HG03378 (cell line): ENCODE results near the gene KCNK3.
"Not testable (repeated sequence)": the region's sequence is repeated elsewhere in the genome, so short reads cannot be mapped to it uniquely, and the experiment has no call there.

ENCODE experiments used
- ATAC-seq: cut with Tn5 transposase; IDR thresholded peaks from one replicate; pipeline ENCODE4 v1.9.1; 2021; ENCODE audit warnings: mild to moderate bottlenecking, moderate library complexity; ENCODE audit not compliant: unreplicated experiment

KCNK3 gene

GRCh38 chr2:26752656-26753055 lies 60.1 kb downstream of the KCNK3 start:
- ATAC-seq = no peak

DNA sequence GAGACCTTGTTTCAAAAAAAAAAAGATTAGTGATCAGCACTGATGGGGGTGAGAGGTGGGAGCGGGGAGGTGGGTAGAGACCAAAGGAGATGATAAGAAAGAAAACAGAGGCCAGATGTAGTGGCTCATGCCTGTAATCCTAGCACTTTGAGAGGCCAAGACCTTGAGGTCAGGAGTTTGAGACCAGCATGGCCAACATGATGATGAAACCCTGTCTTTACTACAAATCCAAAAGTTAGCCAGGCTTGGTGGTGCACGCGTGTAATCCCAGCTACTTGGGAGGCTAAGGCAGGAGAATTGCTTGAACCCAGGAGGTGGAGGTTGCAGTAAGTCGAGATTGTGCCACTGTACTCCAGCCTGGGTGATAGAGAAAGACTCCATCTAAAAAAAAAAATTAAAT lies 62.0 kb downstream of the KCNK3 start:
- no peak for ATAC-seq

DNA sequence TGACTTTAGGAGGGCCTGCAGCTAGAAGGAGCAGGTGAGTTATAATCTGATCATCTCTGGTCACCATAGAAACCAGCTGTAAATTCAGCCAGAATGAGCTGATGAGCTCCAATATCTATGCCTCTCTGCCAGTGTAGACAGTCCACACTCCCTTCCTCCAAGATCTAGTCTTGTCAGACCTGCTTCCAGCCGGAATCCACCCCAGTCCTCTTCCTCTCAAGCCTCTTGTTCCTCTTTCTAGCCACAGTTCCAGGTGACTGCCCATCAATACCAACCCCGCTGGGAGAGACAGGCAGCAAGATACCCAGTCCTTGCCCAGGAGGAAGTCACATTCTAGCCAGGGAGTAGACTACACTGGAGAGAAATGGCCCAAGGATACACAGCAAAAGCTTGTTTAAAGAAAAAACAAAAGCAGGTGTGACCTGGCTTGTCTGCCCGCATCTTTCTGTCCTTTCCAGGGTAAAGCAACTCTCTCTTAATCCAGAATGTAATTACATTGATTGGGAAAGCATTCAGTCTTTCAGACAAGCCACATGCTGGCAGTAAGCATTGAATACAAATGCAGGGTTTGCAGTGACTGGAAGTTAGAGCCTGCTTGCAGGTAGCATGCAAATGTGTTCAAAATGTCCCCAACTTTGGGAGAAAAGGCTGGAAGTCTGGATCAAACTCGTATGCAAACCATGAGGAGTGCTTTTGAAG lies 62.6 kb downstream of the KCNK3 start:
- no peak for ATAC-seq

- no peak for ATAC-seq
Measured at GRCh38 chr2:26756337-26756736, 63.8 kb downstream of the KCNK3 start.

GRCh38 chr2:26757873-26758789 lies 65.6 kb downstream of the KCNK3 start:
- ATAC-seq = peak; percentile 54

- ATAC-seq = no peak
Measured at GRCh38 chr2:26758790-26759321, 66.3 kb downstream of the KCNK3 start.

- no peak for ATAC-seq
Measured at GRCh38 chr2:26759845-26760244, 67.3 kb downstream of the KCNK3 start.

DNA sequence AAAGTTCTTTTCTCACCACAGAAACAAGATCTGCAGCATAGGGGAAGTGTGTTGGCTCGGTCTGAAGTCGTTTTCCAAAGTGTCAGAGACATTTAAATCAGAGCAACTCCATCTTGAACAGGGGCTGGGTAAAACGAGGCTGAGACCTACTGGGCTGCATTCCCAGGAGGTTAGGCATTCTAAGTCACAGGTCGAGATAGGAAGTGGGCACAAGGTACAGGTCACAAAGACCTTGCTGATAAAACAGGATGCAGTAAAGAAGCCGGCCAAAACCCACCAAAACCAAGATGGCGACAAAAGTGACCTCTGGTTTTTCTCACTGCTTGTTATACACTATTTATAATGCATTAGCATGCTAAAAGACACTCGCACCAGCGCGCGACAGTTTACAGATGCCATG lies 68.5 kb downstream of the KCNK3 start:
- not testable (repeated sequence) for ATAC-seq

- no peak for ATAC-seq
Measured at GRCh38 chr2:26763019-26763418, 70.5 kb downstream of the KCNK3 start.

DNA sequence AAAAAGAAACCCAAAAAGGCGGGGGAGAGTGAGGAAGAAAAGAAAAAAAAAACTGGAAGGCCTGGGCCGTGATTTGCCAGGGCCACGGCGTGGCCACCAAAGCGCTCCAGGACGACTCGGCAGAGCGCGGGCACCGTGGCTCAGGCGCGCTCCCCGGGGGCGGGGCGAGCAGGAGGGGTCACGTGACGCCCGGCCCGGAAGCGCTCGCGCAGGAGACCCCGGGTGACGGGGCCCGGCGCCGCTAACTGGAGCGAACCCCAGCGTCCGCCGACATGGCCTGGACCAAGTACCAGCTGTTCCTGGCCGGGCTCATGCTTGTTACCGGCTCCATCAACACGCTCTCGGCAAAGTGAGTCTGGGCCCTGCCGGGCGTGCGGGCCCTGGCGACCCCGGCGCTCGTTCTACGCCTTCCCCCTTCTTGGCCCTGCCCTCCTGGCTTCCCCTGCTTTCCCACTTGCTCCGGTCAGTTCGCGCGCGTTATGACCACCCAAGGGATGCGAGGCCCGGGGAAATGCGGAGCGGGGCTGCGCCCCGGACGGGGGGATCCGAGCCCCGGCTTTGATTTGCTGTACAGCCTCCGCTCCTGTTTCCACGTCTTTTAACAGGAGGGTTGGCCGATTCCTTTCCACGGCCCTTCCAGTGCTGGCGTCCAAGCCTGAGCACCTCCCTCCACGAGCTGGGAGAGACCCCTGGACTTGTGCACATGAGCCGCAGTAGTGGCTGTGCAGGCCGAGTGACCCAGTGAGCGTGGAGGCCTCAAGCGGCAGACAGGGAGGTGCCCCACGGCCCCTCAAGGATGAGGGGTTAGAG lies 71.8 kb downstream of the KCNK3 start, which contains the start of gene SLC35F6:
SLC35F6 (plus strand) TSS at position 207 of the 810 bp plus-strand sequence; CDS start at position 273, 66 bp downstream.
- no peak for ATAC-seq

DNA sequence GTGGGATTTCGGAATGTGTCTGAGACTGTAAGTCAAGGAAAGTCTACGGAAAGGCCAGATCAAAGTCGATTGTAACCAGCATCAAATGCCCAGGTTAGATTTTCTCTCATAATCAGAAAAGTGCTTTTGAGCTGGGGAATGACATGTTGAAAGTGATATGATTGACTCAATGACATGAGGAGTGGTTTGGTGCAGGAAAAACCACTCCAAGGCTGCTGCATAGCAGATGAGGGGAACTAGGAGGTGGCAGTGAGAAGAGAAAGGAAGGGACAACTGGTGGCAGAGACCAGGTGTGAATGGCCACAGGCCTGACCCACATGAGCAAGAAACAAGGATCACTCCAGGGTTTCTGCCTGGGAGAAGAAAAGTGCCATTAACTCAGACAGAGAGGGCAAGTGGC lies 72.4 kb downstream of the KCNK3 start:
- no peak for ATAC-seq

DNA sequence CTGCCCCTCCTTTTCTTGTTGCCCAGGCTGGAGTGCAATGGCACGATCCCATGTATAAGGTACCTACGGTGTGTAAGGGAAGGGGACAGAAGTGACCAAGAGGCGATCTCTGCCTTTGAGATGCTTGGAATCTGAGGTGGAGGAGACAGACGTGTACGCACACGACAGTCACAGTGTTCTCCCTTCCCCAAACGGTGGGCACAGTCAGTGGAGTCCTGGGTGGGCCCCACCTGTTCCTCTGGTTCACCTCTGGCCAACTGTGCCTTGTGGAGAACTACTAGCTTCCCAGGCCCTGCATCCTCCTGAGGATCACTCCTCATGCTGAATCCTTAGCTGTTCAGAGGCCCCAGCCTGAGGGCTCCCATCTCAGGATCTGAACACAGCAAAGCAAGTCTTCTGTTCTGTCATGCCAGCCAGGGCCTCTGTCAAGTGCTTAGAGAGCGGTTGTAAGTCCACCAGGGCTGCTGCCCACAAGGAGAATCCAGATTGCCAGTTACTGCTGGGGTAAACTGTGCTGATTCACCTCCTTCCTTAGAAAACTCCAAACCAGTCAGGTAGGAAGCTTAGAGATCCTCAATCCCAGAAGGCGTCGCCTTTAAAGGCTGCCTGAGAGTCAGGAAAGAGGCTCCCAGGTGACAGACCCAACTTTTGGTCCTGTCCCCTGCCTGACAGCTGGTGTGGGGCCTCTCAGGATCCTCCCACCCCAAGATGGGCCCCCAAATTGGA lies 73.1 kb downstream of the KCNK3 start:
- no peak for ATAC-seq

GRCh38 chr2:26767129-26767528 lies 74.6 kb downstream of the KCNK3 start:
- no peak for ATAC-seq

- ATAC-seq = no peak
Measured at GRCh38 chr2:26767894-26768487, 75.5 kb downstream of the KCNK3 start.

GRCh38 chr2:26768759-26769088 lies 76.2 kb downstream of the KCNK3 start:
- ATAC-seq = no peak

- ATAC-seq = no peak
Measured at GRCh38 chr2:26769089-26769761, 76.7 kb downstream of the KCNK3 start.

GRCh38 chr2:26770986-26771586 lies 78.6 kb downstream of the KCNK3 start:
- no peak for ATAC-seq

- ATAC-seq = no peak
Measured at GRCh38 chr2:26772064-26773001, 79.8 kb downstream of the KCNK3 start.
